Measurements from ENCODE around the gene GLI1.
"Not testable (repeated sequence)": the region's sequence is repeated elsewhere in the genome, so short reads cannot be mapped to it uniquely, and the experiment has no call there.

GLI1 gene

GRCh38 chr12:57459750-57460467, at the start of gene GLI1:
GLI1 (plus strand) TSS chr12:57459785; CDS start chr12:57463692, 3,907 bp downstream.
- DNase-seq: no peak

DNA sequence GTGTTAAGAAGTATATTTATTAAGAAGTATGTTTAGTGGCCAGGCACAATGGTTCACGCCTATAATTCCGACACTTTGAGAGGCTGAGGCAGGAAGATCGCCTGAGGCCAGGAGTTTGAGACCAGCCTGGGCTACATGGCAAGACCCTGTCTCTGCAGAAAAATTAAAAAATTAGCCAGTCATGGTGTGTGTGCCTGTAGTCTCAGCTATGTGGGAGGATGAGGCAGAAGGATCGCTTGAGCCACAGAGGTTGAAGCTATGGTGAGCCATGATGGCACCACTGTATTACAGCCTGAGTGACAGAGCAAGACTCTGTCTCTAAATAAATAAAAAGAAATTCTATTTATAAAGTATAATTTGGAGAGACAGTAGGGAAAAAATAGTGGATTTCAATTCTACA, 49.1 kb upstream of the GLI1 start:
- DNase-seq: no peak

GRCh38 chr12:57414160-57414559, 45.4 kb upstream of the GLI1 start:
- not testable (repeated sequence) for DNase-seq

DNA sequence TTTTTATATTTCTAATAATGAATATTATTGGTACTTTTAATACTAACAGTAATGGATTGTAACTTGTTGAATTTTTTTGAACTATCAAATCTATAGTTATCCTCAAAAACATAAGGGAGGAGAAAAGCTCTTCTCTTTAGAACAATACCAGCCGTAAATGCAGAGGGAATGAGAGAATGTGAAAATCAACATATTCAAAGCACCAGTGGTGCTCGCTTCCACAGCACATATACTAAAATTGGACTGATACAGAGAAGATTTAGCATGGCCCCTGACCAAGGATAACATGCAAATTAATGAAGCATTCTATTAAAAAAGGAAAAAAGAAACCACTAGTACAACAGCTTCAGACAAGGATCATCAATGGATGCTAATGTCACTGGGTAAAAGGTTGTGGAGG, 44.5 kb upstream of the GLI1 start:
- DNase-seq: no peak

DNA sequence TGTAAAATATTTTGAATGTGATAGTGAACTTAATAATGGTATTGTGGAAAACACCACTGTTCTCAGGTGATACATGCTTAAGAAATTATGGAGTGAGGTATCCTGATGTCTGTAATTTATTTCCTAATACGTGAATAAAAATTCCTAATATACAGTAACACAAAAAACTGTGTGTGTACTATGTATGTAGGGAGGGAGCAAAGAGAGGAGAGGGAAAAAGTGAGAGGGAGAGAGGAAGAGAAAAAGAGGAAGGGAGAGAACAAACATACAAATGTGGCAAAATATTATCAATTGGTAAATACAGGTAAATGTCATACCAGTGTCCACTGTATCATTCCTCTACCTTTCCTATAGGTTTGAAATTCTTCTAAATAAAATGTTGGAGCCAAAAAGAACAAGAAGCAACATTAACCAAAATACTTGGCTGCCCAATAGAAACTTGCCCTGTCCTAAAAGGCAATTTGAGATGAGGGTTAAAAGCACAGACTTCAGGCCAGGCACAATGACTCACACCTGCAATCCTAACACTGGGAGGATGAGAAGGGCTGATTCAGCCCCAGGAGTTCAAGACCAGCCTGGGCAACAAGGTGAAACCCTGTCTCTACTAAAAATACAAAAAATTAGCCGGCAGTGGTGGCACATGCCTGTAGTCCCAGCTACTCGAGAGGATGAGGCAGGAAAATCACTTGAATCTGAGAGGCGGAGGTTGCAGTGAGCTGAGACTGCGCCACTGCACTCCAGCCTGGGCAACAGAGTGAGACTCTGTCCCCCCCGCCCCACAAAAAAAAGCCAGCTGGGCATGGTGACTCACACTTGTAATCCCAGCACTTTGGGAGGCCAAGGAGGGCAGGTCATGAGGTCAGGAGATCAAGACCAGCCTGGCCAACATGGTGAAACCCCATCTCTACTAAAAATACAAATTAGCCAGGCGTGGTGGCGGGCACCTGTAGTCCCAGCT, 43.3 kb upstream of the GLI1 start:
- no peak for DNase-seq

- DNase-seq: no peak
Observed at GRCh38 chr12:57418255-57418654, 41.3 kb upstream of the GLI1 start.

GRCh38 chr12:57419495-57419894, 40.1 kb upstream of the GLI1 start:
- no peak for DNase-seq

DNA sequence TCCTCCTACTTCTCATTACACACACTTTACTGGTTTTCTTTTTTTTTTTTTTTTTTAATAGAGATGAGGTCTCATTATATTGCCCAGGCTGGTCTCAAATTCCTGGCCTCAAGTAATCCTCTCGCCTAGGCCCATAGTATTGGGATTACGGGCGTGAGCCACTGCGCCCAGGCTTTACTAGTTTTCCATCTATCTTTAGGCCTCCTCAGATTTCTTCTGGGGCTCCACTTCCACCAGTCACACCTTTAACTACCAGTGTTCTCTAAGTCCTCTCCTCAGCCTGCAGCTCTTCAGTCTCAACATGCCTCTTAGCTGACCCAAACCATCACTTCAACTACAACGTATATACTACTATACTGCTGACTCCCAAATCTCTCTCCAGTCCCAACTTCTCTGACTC, 39.1 kb upstream of the GLI1 start:
- no peak for DNase-seq

- DNase-seq: not testable (repeated sequence)
Observed at GRCh38 chr12:57426948-57427347, 32.6 kb upstream of the GLI1 start.

DNA sequence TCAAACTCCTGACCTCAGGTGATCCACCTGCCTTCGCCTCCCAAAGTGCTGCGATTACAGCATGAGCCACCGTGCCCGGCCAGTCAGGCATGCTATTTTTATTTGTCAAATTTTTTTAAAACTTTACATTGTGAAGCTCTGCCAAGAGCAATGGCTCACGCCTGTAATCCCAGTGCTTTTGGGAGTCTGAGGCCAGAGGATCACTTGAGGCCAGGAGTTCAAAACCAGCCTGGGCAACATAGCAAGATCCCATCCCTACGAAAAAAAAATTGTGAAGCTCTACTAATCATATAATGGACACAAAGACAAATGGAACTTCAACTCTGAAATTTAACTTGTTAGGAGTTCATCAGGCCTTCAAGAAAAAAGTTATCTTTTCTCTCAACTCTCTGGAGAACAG, 30.6 kb upstream of the GLI1 start:
- no peak for DNase-seq

DNA sequence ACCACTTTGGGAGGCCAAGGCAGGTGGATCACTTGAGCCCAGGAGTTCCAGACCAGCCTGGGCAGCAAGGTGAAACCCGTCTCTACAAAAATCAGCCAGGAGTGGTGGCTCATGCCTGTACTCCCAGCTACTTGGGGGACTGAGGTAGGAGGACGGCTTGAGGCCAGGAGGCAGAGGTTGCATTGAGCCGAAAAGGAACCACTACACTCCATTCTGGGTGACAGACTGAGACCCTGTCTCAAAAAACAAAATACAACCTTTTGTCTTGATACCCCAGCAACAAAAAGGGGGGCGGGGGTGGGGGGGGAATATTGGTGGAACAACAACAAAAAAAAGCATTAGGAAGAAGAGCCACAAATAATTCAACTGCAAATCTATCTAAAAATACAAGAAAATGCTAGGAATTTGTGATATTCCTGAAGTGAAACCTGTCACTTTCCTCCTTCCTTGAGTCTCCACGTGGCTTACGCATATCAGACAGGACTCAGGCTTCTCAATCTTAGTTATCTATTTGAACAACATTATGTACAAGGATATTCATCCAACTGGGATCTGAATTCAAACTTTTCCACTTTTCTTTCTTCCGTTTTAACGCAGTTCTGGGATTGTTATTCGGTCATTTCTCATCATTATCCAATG, 30.0 kb upstream of the GLI1 start:
- DNase-seq: no peak

GRCh38 chr12:57430112-57430930, 29.3 kb upstream of the GLI1 start:
- peak; percentile 56 for DNase-seq

DNA sequence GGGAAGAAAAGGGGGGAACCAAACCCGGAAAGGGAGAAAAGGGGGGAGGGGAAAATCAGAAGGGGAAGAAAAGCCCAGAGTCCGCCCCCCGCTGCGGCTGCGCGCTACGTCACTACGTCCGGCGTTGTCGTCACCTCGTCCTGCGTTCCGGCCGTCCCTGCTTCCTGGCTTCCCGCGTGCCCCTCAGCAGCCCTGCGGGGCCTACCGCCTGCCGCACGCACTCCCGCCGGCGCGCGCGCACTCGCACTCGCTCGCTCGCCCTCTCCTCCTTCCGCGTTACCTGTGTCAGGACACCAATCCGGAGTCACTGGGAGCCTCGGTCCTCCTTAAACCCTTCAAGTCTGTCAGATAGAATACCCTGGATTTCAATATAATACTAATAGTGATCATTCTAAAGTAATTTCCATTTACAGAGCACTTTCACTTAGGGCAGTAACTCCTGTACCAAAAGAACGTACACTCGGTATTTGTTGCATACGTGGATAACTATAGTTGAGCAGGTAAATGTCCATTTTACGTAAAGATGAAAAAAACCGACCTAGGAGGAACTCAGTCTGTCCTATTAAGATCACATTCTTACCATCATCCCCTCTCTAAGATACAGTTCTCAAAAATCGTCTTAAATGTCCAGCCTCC, 28.5 kb upstream of the GLI1 start, which contains the start of gene R3HDM2:
R3HDM2 (minus strand) TSS at position 113 of the 636 bp plus-strand sequence. CDS start 120,615 bp downstream, outside the sequence.
- peak; percentile 96 for DNase-seq

DNA sequence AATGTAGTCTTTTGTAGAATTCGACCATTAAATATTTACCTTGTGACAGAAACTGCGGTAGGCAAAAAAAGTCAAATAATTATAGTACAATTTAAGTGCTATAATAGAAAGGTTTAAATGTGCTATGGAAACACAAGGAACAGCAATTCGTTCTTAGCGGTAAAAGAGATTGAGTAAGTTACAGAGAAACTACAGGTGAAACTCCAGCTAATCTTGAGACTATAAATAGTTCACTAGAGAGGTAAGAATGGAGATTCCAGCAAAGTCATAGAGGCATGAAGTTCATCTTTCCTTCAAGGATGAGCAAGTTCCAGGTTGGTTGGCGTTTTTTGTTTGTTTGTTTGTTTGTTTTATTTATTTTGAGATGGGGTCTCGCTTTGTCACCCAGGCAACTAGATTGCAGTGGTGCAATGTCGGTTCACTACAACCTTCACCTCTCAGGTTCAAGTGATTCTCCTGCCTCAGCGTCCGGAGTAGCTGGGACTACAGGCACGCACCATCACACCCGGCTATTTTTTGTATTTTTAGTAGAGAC, 27.9 kb upstream of the GLI1 start:
- DNase-seq: no peak

- no peak for DNase-seq
Observed at GRCh38 chr12:57433370-57433769, 26.2 kb upstream of the GLI1 start.

- no peak for DNase-seq
Observed at GRCh38 chr12:57434517-57435223, 24.9 kb upstream of the GLI1 start, which contains the start of gene INHBC. INHBC (plus strand) TSS chr12:57434784; CDS start chr12:57434887, 103 bp downstream.

GRCh38 chr12:57435293-57435692, 24.3 kb upstream of the GLI1 start:
- no peak for DNase-seq

- DNase-seq: no peak
Observed at GRCh38 chr12:57438400-57438799, 21.2 kb upstream of the GLI1 start.

DNA sequence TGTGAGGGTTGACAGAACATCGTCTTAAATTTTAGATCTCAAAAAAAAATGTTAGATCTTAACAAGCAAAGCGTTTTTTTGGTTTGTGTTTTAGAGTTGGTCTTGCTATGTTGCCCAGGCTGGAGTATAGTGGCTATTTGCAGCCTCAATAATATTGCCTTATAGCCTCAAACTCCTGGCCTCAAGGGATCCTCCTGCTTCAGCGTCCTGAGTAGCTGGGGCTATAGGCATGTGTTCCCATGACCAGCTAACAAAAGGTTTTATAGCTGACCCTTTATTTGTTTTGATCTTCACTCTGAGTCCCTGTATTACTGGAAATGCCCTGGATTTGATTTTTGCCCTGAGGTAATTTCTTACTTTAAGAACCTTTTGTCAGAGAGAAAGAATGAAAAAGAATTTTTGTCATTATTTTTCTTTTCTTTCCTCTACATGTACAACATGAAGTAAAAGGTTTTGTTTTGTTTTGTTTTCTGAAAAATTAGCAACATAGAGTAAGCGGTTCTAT, 19.8 kb upstream of the GLI1 start:
- DNase-seq: no peak

DNA sequence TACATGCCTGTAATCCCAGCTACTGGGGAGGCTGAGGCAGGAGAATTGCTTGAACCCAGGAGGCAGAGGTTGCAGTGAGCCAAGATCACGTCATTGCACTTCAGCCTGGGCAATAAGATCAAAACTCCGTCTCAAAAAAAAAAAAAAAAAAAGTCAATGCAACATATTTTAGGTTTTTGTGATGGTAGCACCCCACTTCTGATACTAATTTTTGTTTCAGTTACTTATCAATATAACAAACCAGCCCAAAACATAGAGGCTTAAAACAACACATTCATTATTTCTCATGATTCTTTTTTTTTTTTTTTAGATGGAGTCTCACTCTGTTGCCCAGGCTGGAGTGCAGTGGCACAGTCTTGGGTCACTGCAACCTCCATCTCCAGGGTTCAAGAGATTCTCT, 18.2 kb upstream of the GLI1 start:
- DNase-seq: not testable (repeated sequence)

Measured in CD4-positive, alpha-beta T cell treated with Interleukin-10 for 1 hour (primary cell).